ENCODE data around the gene MVB12B.

Gene MVB12B

DNA sequence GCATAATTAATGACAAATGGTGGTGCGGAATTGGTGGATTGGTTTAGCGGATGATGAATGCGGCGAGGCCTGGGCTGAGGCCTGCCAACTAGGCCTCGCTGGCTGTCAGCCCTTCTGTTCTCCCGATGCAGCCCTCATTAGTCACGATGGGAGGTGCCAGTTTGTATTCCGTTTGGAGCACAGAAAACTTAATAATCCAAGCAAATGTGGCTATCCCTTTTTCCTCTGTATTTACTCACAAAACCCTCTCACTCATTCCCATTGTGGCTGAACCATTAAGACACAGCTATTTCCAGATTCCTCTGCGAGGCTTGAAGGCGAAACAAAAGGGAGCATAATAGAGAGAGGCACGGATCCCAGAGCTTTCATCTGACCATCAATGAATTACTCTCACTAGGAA, 114.3 kb downstream of the MVB12B start:
- H2AK5ac ChIP-seq (ENCODE audit: low read depth, low read length): no peak overlapping the region
- H3K4me2 ChIP-seq (ENCODE audit: insufficient read depth, low read length, poor library complexity, severe bottlenecking): no peak overlapping the region
- no peaks in the 10 kb centered on the region for H3K36me3 ChIP-seq (replicated peaks in 1 of 2; ENCODE audit: control insufficient read depth in 2 of 2, insufficient read depth in 2 of 2, low read length in 2 of 2)
- H3K4ac ChIP-seq (ENCODE audit: low read length): no peak overlapping the region
- no peaks in the 10 kb centered on the region for H3K27me3 ChIP-seq (ENCODE audit: control insufficient read depth in 3 of 3, insufficient read depth in 3 of 3, low read depth in 1 of 3, low read length in 3 of 3)
- no CpG with 5 or more reads among the region's 11 CpGs for WGBS, 2 donors (ENCODE audit: extremely low coverage in 2 of 2, insufficient read length in 2 of 2, insufficient replicate concordance in 1 of 2)
- H2BK5ac ChIP-seq (ENCODE audit: low read length): no peak overlapping the region
- no peak overlapping the region for H2BK12ac ChIP-seq (ENCODE audit: low read length)
- H3K79me1 ChIP-seq (ENCODE audit: low read depth, low read length): no peaks in the 10 kb centered on the region
- H3K4me1 ChIP-seq (ENCODE audit: control insufficient read depth in 2 of 2, insufficient read depth in 1 of 2, low read depth in 1 of 2, low read length in 2 of 2): peaks cover 17% of the 10 kb centered on the region in 2 donors
- peak; percentile 40 for DNase-seq (ENCODE audit: low spot score)
- no peak overlapping the region for H4K8ac ChIP-seq (ENCODE audit: low read depth, low read length)
- no peak overlapping the region for H2BK15ac ChIP-seq (ENCODE audit: low read length)
- H3K9me3 ChIP-seq (replicated peaks in 1 of 2; ENCODE audit: control insufficient read depth in 2 of 2, insufficient read depth in 1 of 2, low read depth in 1 of 2, low read length in 2 of 2): no peaks in the 10 kb centered on the region
- no peak overlapping the region for H3K23ac ChIP-seq (ENCODE audit: low read depth, low read length, poor library complexity)
- H3K14ac ChIP-seq (ENCODE audit: low read length): no peak overlapping the region
- no peak overlapping the region for H3K4me3 ChIP-seq (ENCODE audit: low read length in 2 of 2)
- peak overlapping the region; percentile 51 for H2AFZ ChIP-seq (ENCODE audit: low read length)
- H4K91ac ChIP-seq (ENCODE audit: low read depth, low read length, poor library complexity): no peak overlapping the region
- no peak overlapping the region for H3K18ac ChIP-seq (ENCODE audit: low read length)
- H3K27ac ChIP-seq (replicated peaks; ENCODE audit: low read length): peak overlapping the region; percentile 85
- no peak overlapping the region for H2BK120ac ChIP-seq (ENCODE audit: low read depth, low read length)
- no peak overlapping the region for H3K9ac ChIP-seq (ENCODE audit: low read depth, low read length, poor library complexity)

GRCh38 chr9:126442636-126443035, 116.0 kb downstream of the MVB12B start:
- Histone ChIP-seq H2BK120ac (ENCODE audit: low read depth, low read length) (no peak overlapping the region), H2BK15ac (ENCODE audit: low read length) (no peak overlapping the region), H3K27ac (replicated peaks; ENCODE audit: low read length) (no peak overlapping the region), H3K4me2 (ENCODE audit: insufficient read depth, low read length, poor library complexity, severe bottlenecking) (no peak overlapping the region), H3K4me1 (ENCODE audit: control insufficient read depth in 2 of 2, insufficient read depth in 1 of 2, low read depth in 1 of 2, low read length in 2 of 2) (peaks cover 7 to 12% of the 10 kb centered on the region in 2 donors), H3K9me3 (replicated peaks in 1 of 2; ENCODE audit: control insufficient read depth in 2 of 2, insufficient read depth in 1 of 2, low read depth in 1 of 2, low read length in 2 of 2) (no peaks in the 10 kb centered on the region), H3K36me3 (replicated peaks in 1 of 2; ENCODE audit: control insufficient read depth in 2 of 2, insufficient read depth in 2 of 2, low read length in 2 of 2) (no peaks in the 10 kb centered on the region), H2BK5ac (ENCODE audit: low read length) (no peak overlapping the region), H3K27me3 (ENCODE audit: control insufficient read depth in 3 of 3, insufficient read depth in 3 of 3, low read depth in 1 of 3, low read length in 3 of 3) (no peaks in the 10 kb centered on the region), H2BK12ac (ENCODE audit: low read length) (no peak overlapping the region), H3K79me1 (ENCODE audit: low read depth, low read length) (no peaks in the 10 kb centered on the region), H3K9ac (ENCODE audit: low read depth, low read length, poor library complexity) (no peak overlapping the region), H4K91ac (ENCODE audit: low read depth, low read length, poor library complexity) (no peak overlapping the region), H3K4me3 (ENCODE audit: low read length in 2 of 2) (no peak overlapping the region), H3K18ac (ENCODE audit: low read length) (no peak overlapping the region), H3K23ac (ENCODE audit: low read depth, low read length, poor library complexity) (no peak overlapping the region), H2AFZ (ENCODE audit: low read length) (no peak overlapping the region), H3K4ac (ENCODE audit: low read length) (no peak overlapping the region), H3K14ac (ENCODE audit: low read length) (no peak overlapping the region), H2AK5ac (ENCODE audit: low read depth, low read length) (no peak overlapping the region), H4K8ac (ENCODE audit: low read depth, low read length) (no peak overlapping the region)
- no CpG with 5 or more reads among the region's 3 CpGs for WGBS, 2 donors (ENCODE audit: extremely low coverage in 2 of 2, insufficient read length in 2 of 2, insufficient replicate concordance in 1 of 2)
- no peak for DNase-seq (ENCODE audit: low spot score)

DNA sequence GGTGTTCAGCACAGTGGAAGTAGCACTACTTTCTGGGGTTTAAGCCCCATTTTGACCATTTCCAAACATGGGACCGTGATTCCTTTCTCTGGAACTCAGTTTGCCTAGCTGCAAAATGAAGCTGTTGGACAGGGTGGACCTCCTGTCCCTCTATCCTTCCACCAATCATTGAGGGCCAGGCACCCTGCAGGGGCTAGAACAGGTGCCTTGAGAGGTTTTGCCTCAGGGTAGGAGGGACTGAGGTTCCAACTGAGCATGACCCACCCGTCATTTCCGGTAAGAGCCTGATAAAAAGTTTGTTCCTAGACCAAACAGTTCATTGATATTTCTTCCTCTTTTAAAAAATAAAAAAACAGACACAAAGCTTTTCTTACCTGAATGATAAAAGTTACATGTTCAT, 116.5 kb downstream of the MVB12B start:
- Histone ChIP-seq H3K18ac (ENCODE audit: low read length) (no peak overlapping the region), H4K91ac (ENCODE audit: low read depth, low read length, poor library complexity) (no peak overlapping the region), H2AFZ (ENCODE audit: low read length) (no peak overlapping the region), H3K4me1 (ENCODE audit: control insufficient read depth in 2 of 2, insufficient read depth in 1 of 2, low read depth in 1 of 2, low read length in 2 of 2) (peaks cover 7 to 12% of the 10 kb centered on the region in 2 donors), H3K9me3 (replicated peaks in 1 of 2; ENCODE audit: control insufficient read depth in 2 of 2, insufficient read depth in 1 of 2, low read depth in 1 of 2, low read length in 2 of 2) (no peaks in the 10 kb centered on the region), H3K36me3 (replicated peaks in 1 of 2; ENCODE audit: control insufficient read depth in 2 of 2, insufficient read depth in 2 of 2, low read length in 2 of 2) (peaks cover 0 to 2% of the 10 kb centered on the region in 2 donors), H3K79me1 (ENCODE audit: low read depth, low read length) (no peaks in the 10 kb centered on the region), H4K8ac (ENCODE audit: low read depth, low read length) (no peak overlapping the region), H3K23ac (ENCODE audit: low read depth, low read length, poor library complexity) (no peak overlapping the region), H2BK120ac (ENCODE audit: low read depth, low read length) (no peak overlapping the region), H3K9ac (ENCODE audit: low read depth, low read length, poor library complexity) (no peak overlapping the region), H3K4me3 (ENCODE audit: low read length in 2 of 2) (no peak overlapping the region), H2AK5ac (ENCODE audit: low read depth, low read length) (no peak overlapping the region), H3K4ac (ENCODE audit: low read length) (no peak overlapping the region), H2BK5ac (ENCODE audit: low read length) (no peak overlapping the region), H3K14ac (ENCODE audit: low read length) (no peak overlapping the region), H3K27me3 (ENCODE audit: control insufficient read depth in 3 of 3, insufficient read depth in 3 of 3, low read depth in 1 of 3, low read length in 3 of 3) (no peaks in the 10 kb centered on the region), H3K4me2 (ENCODE audit: insufficient read depth, low read length, poor library complexity, severe bottlenecking) (no peak overlapping the region), H3K27ac (replicated peaks; ENCODE audit: low read length) (no peak overlapping the region), H2BK15ac (ENCODE audit: low read length) (no peak overlapping the region), H2BK12ac (ENCODE audit: low read length) (no peak overlapping the region)
- no peak for DNase-seq (ENCODE audit: low spot score)
- WGBS, 2 donors (ENCODE audit: extremely low coverage in 2 of 2, insufficient read length in 2 of 2, insufficient replicate concordance in 1 of 2): no CpG with 5 or more reads among the region's 3 CpGs

GRCh38 chr9:126448136-126448535, 121.5 kb downstream of the MVB12B start:
- no peak overlapping the region for H3K23ac ChIP-seq (ENCODE audit: low read depth, low read length, poor library complexity)
- no peak overlapping the region for H3K27ac ChIP-seq (replicated peaks; ENCODE audit: low read length)
- no peak overlapping the region for H2BK15ac ChIP-seq (ENCODE audit: low read length)
- no peak overlapping the region for H2AK5ac ChIP-seq (ENCODE audit: low read depth, low read length)
- H2BK120ac ChIP-seq (ENCODE audit: low read depth, low read length): no peak overlapping the region
- no peak overlapping the region for H3K4me2 ChIP-seq (ENCODE audit: insufficient read depth, low read length, poor library complexity, severe bottlenecking)
- no peaks in the 10 kb centered on the region for H3K27me3 ChIP-seq (ENCODE audit: control insufficient read depth in 3 of 3, insufficient read depth in 3 of 3, low read depth in 1 of 3, low read length in 3 of 3)
- H3K4me1 ChIP-seq (ENCODE audit: control insufficient read depth in 2 of 2, insufficient read depth in 1 of 2, low read depth in 1 of 2, low read length in 2 of 2): peaks cover 6 to 9% of the 10 kb centered on the region in 2 donors
- H2BK5ac ChIP-seq (ENCODE audit: low read length): no peak overlapping the region
- H3K4ac ChIP-seq (ENCODE audit: low read length): no peak overlapping the region
- H3K18ac ChIP-seq (ENCODE audit: low read length): peak overlapping the region; percentile 67
- H3K79me1 ChIP-seq (ENCODE audit: low read depth, low read length): no peaks in the 10 kb centered on the region
- no peak for DNase-seq (ENCODE audit: low spot score)
- no peak overlapping the region for H3K14ac ChIP-seq (ENCODE audit: low read length)
- peak overlapping the region; percentile 65 for H2BK12ac ChIP-seq (ENCODE audit: low read length)
- H4K91ac ChIP-seq (ENCODE audit: low read depth, low read length, poor library complexity): peak overlapping the region; percentile 46
- H3K36me3 ChIP-seq (replicated peaks in 1 of 2; ENCODE audit: control insufficient read depth in 2 of 2, insufficient read depth in 2 of 2, low read length in 2 of 2): peaks cover 2 to 11% of the 10 kb centered on the region in 2 donors
- H2AFZ ChIP-seq (ENCODE audit: low read length): no peak overlapping the region
- no peak overlapping the region for H3K4me3 ChIP-seq (ENCODE audit: low read length in 2 of 2)
- H3K9me3 ChIP-seq (replicated peaks in 1 of 2; ENCODE audit: control insufficient read depth in 2 of 2, insufficient read depth in 1 of 2, low read depth in 1 of 2, low read length in 2 of 2): no peaks in the 10 kb centered on the region
- no peak overlapping the region for H3K9ac ChIP-seq (ENCODE audit: low read depth, low read length, poor library complexity)
- WGBS, 2 donors (ENCODE audit: extremely low coverage in 2 of 2, insufficient read length in 2 of 2, insufficient replicate concordance in 1 of 2): no CpG with 5 or more reads among the region's 2 CpGs
- no peak overlapping the region for H4K8ac ChIP-seq (ENCODE audit: low read depth, low read length)

All from neuronal stem cell (in vitro differentiated cells).